ENCODE data around the gene CENPU. TPM values are rescaled to one million over a fixed set of nuclear protein-coding genes. Genes with fewer than 3 reads are reported as not detected.
A peak's percentile ranks its signal among the peaks of the same experiment; 100 is the strongest.

The CENPU gene
- total and polyA plus RNA-seq, 2 of the 13 experiments (the other 11 are each of a cell fraction or from before 2014, with no cell fraction given): 11.7 to 35.8 TPM

DNA sequence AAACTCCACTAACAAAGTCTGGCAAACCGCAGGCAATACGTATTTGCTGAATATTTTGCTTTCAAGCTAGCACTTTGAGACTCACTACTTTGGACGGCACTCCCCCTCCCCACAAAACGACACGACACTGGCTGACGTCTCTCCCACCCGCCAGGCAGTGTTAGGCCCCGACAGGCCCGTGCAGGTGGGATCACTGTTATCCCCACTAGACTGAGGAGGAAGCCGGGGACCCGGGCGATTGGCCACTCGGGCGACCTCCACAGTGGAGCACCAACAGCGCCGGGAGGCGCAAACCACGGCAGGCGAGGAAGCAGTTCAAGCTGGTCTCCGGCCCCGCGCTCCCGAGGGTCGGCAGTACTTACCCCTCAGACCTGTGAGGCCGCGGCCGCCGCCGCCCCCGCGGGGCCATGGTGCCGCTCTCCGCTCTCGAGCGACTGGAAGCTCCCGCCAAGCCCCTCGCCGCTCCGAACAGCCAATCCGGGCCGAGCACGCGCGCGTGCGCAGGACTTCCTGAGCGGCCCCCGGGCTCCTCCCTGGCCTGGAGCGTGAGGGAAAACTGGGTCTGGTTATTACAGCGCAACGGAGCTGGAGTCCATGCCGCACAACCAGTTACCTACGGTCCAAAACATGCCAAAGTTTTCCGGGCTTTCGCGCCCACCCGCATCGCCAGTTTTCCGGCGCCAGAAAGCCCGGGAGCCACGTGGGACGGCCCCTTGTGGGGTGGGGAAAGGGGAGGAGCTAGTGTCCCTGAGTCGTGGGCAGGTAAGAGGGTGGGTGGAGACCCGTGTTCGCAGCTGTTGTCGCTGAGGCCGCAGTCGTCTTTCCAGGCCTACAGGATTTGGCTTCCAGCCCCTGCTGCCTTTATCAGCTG is at the start of gene CENPU (continued):
- TF ChIP-seq, protein P1, sequence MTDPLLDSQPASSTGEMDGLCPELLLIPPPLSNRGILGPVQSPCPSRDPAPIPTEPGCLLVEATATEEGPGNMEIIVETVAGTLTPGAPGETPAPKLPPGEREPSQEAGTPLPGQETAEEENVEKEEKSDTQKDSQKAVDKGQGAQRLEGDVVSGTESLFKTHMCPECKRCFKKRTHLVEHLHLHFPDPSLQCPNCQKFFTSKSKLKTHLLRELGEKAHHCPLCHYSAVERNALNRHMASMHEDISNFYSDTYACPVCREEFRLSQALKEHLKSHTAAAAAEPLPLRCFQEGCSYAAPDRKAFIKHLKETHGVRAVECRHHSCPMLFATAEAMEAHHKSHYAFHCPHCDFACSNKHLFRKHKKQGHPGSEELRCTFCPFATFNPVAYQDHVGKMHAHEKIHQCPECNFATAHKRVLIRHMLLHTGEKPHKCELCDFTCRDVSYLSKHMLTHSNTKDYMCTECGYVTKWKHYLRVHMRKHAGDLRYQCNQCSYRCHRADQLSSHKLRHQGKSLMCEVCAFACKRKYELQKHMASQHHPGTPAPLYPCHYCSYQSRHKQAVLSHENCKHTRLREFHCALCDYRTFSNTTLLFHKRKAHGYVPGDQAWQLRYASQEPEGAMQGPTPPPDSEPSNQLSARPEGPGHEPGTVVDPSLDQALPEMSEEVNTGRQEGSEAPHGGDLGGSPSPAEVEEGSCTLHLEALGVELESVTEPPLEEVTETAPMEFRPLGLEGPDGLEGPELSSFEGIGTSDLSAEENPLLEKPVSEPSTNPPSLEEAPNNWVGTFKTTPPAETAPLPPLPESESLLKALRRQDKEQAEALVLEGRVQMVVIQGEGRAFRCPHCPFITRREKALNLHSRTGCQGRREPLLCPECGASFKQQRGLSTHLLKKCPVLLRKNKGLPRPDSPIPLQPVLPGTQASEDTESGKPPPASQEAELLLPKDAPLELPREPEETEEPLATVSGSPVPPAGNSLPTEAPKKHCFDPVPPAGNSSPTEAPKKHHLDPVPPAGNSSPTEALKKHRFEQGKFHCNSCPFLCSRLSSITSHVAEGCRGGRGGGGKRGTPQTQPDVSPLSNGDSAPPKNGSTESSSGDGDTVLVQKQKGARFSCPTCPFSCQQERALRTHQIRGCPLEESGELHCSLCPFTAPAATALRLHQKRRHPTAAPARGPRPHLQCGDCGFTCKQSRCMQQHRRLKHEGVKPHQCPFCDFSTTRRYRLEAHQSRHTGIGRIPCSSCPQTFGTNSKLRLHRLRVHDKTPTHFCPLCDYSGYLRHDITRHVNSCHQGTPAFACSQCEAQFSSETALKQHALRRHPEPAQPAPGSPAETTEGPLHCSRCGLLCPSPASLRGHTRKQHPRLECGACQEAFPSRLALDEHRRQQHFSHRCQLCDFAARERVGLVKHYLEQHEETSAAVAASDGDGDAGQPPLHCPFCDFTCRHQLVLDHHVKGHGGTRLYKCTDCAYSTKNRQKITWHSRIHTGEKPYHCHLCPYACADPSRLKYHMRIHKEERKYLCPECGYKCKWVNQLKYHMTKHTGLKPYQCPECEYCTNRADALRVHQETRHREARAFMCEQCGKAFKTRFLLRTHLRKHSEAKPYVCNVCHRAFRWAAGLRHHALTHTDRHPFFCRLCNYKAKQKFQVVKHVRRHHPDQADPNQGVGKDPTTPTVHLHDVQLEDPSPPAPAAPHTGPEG (CRISPR knock-in tag; IDR thresholded peaks at IDR 0.05): peak; percentile 61; the same call in 1 of the 2 replicates
- TF ChIP-seq POLR2G (IDR thresholded peaks at IDR 0.05; ENCODE audit: low read depth, low read length) (peak; percentile 75), DMAP1 (CRISPR knock-in tag; IDR thresholded peaks at IDR 0.05) (peak; percentile 96), MYNN (CRISPR knock-in tag; IDR thresholded peaks at IDR 0.05; ENCODE audit: low read depth) (peak; percentile 88; the same call in 1 of the 2 replicates), TRIM24 (CRISPR knock-in tag; IDR thresholded peaks at IDR 0.05) (no peak), NR2F2 (IDR thresholded peaks at IDR 0.05; ENCODE audit: borderline replicate concordance, low read depth) (no peak; the same call in 1 of the 2 replicates), CHD2 (IDR thresholded peaks at IDR 0.05; ENCODE audit: low read depth, low read length) (peak; percentile 64; the same call in 1 of the 2 replicates), TSC22D2 (CRISPR knock-in tag; IDR thresholded peaks at IDR 0.05; ENCODE audit: borderline replicate concordance) (peak; percentile 98), ZNF101 (CRISPR knock-in tag; IDR thresholded peaks at IDR 0.05; ENCODE audit: borderline replicate concordance, low read depth) (peak; percentile 86; the same call in 1 of the 2 replicates), SRSF4 (IDR thresholded peaks at IDR 0.05; ENCODE audit: low read depth, low read length, poor library complexity, severe bottlenecking) (no peak), ARNT2 (CRISPR knock-in tag; IDR thresholded peaks at IDR 0.05; ENCODE audit: low read depth) (peak; percentile 99), BORCS8-MEF2B (CRISPR knock-in tag; IDR thresholded peaks at IDR 0.05) (peak; percentile 99), ZNF589 (CRISPR knock-in tag; conservative IDR thresholded peaks at IDR 0.05) (peak; percentile 94), NFYB (CRISPR knock-in tag; IDR thresholded peaks at IDR 0.05) (peak; percentile 87), TBL1XR1 (IDR thresholded peaks at IDR 0.05; ENCODE audit: borderline replicate concordance, low read length, partially characterized antibody) (peak; percentile 70), FOXO1 (CRISPR knock-in tag; IDR thresholded peaks at IDR 0.05) (peak; percentile 92), AHR (CRISPR knock-in tag; IDR thresholded peaks at IDR 0.05) (peak; percentile 92), CHCHD3 (CRISPR knock-in tag; IDR thresholded peaks at IDR 0.05) (peak; percentile 95; the same call in 1 of the 2 replicates), SRSF9 (IDR thresholded peaks at IDR 0.05; ENCODE audit: borderline replicate concordance, insufficient read depth, low read depth, low read length, poor library complexity, severe bottlenecking) (no peak)
- TF ChIP-seq, protein P2, sequence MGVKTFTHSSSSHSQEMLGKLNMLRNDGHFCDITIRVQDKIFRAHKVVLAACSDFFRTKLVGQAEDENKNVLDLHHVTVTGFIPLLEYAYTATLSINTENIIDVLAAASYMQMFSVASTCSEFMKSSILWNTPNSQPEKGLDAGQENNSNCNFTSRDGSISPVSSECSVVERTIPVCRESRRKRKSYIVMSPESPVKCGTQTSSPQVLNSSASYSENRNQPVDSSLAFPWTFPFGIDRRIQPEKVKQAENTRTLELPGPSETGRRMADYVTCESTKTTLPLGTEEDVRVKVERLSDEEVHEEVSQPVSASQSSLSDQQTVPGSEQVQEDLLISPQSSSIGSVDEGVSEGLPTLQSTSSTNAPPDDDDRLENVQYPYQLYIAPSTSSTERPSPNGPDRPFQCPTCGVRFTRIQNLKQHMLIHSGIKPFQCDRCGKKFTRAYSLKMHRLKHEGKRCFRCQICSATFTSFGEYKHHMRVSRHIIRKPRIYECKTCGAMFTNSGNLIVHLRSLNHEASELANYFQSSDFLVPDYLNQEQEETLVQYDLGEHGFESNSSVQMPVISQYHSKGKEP (CRISPR knock-in tag; IDR thresholded peaks at IDR 0.05): peak; percentile 91; the same call in 1 of the 2 replicates
- TF ChIP-seq, protein P3, sequence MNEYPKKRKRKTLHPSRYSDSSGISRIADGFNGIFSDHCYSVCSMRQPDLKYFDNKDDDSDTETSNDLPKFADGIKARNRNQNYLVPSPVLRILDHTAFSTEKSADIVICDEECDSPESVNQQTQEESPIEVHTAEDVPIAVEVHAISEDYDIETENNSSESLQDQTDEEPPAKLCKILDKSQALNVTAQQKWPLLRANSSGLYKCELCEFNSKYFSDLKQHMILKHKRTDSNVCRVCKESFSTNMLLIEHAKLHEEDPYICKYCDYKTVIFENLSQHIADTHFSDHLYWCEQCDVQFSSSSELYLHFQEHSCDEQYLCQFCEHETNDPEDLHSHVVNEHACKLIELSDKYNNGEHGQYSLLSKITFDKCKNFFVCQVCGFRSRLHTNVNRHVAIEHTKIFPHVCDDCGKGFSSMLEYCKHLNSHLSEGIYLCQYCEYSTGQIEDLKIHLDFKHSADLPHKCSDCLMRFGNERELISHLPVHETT (CRISPR knock-in tag; conservative IDR thresholded peaks at IDR 0.05): peak; percentile 89
